HUES6 (cell line): ENCODE data around the gene RNF19B.
A peak's percentile ranks its signal among the peaks of the same experiment; 100 is the strongest.

Experiments
- H3K27ac ChIP-seq: 2 replicates; pipeline ENCODE4 v1.7.0; 2013; ENCODE audit warnings: low read depth, mild to moderate bottlenecking, low read length, inconsistent platforms
- H3K27me3 ChIP-seq: 2 replicates; pipeline ENCODE4 v1.6.1; 2013; ENCODE audit warnings: low read length; ENCODE audit not compliant: control insufficient read depth, insufficient read depth
- H3K36me3 ChIP-seq: 2 replicates; pipeline ENCODE4 v1.6.1; 2013; ENCODE audit warnings: low read length; ENCODE audit not compliant: control insufficient read depth, insufficient read depth
- H3K4me1 ChIP-seq: 2 replicates; pipeline ENCODE4 v1.6.1; 2013; ENCODE audit warnings: low read length; ENCODE audit not compliant: control insufficient read depth, insufficient read depth
- H3K4me3 ChIP-seq: 2 replicates; pipeline ENCODE4 v1.5.1; 2013; ENCODE audit warnings: low read depth, low read length
- H3K9ac ChIP-seq: one replicate; pipeline ENCODE4 v1.6.1; 2013; ENCODE audit warnings: mild to moderate bottlenecking, low read length
- H3K9me3 ChIP-seq: 2 replicates; pipeline ENCODE4 v1.6.1; 2013; ENCODE audit warnings: low read depth, low read length; ENCODE audit not compliant: control insufficient read depth, insufficient read depth

Gene RNF19B

DNA sequence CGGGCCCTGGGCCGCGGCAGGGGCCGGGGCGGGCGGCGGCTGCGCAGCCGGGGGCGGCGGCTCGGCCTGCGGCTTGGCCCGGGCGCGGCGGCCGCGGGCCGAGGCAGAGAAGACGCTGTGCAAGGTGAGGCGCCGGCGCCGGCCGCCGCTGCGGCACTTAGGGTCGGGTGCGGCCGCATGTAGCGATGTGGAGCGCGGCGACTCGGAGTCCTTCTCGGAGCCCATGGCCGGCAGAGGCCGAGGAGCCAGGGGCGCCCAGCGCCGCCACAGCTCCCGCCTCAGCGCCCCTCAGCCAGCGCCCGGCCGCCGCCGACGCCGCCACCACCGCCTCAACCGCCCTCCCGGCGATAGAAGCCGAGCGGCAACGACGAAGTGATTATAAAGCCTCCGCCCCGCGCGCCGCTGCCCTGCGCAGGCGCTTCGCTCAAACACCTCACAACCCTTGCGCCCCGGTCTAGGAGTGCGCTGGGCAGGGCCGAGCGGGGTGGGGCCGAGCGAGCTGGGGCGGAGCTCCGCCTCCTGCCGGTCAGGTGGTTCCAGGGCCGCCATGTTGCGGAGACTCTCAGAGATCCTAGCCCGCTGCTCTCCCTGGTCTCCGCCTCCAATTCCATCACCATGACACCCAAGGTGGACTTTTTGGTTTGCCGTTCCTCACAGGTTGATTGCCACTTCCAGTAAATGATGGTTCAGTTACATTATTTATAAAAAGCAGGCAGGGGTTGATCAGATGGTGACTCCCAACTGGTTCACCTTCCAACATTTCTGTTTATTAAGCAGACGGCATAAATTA lies at the start of gene RNF19B:
Gene RNF19B (minus strand): TSS at position 349 of the 790 bp plus-strand sequence. CDS start 124 bp downstream, at position 225.
- no peak within 1 kb of the TSS for H3K27ac ChIP-seq
- no peaks in the 10 kb centered on the region for H3K9me3 ChIP-seq
- H3K36me3 ChIP-seq, result no peaks in the 10 kb centered on the region
- H3K27me3 ChIP-seq, result peaks cover 21% of the 10 kb centered on the region
- H3K4me3 ChIP-seq, result peak within 1 kb of the TSS; percentile 85
- H3K4me1 ChIP-seq, result peaks cover 19% of the 10 kb centered on the region
- peak within 1 kb of the TSS; percentile 65 for H3K9ac ChIP-seq

DNA sequence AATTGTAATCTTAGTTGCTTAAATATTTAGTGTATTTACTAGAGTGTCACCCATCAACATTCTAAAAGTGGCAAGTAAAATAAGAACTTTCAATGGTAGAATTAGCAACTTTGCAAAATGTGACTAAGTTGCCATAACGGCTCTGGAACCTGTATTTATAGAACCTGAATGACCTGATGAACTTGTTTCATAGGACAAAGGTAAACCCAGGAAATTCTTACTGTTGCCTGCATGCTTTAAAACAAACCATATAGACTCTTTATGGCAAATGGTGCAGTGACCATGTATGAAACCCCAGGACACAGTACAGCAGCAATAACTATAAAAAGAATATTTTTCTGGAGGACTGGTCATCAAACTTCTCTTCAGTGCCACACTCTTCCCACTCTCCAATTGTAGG lies 49.2 kb upstream of the RNF19B start:
- H3K4me1 ChIP-seq, result no peaks in the 10 kb centered on the region; the same call in 1 of the 2 replicates
- H3K9me3 ChIP-seq, result no peaks in the 10 kb centered on the region
- no peak overlapping the region for H3K27ac ChIP-seq
- no peak overlapping the region for H3K9ac ChIP-seq
- no peak overlapping the region for H3K4me3 ChIP-seq
- no peaks in the 10 kb centered on the region for H3K27me3 ChIP-seq
- peaks cover 74% of the 10 kb centered on the region for H3K36me3 ChIP-seq

- Histone ChIP-seq H3K4me1 (peaks cover 6% of the 10 kb centered on the region; the same call in 1 of the 2 replicates), H3K9ac (no peak overlapping the region), H3K4me3 (no peak overlapping the region), H3K36me3 (peaks cover 73% of the 10 kb centered on the region), H3K9me3 (no peaks in the 10 kb centered on the region), H3K27me3 (no peaks in the 10 kb centered on the region), H3K27ac (no peak overlapping the region)
Measured at GRCh38 chr1:33012165-33012564, 47.6 kb upstream of the RNF19B start.

DNA sequence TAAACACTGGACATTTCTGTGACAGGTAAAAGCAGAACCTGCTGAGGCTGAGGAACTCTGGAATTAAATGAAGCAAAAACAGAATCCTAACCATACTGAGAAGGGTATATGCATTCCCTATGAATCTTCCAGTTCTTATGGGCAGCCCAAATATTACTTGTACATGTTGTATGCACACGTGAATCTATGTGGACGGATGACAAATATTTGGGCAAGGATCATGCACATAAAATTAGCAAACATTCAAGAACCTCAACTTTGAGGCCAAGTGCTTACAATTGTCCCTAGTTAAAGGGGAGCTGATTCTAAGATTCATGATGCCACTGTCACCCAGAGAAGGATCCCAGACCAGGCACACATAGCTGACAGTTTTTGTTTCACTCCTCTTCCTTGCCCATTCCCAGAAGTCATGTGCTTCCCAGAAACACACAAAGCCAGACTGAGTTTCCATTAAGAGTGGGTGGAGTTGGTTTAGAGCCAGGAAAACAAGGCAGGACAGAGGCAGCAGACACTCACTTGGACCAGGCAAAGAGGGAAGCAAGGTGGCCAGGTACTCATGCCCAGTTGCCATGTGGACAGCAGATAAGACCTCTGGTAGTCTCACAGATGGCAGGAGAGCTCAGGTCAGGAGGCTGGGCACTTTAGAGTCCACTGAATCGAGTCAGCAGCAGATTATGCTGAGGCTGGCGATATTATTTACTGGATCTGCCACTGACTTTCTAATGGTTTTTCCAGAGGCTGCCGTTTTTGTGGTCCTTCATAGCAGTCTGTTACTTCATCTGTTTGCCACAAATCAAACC lies 46.5 kb upstream of the RNF19B start:
- H3K4me3 ChIP-seq, result no peak overlapping the region
- H3K36me3 ChIP-seq, result peaks cover 71% of the 10 kb centered on the region
- no peak overlapping the region for H3K27ac ChIP-seq
- no peaks in the 10 kb centered on the region for H3K9me3 ChIP-seq
- no peak overlapping the region for H3K9ac ChIP-seq
- H3K27me3 ChIP-seq, result no peaks in the 10 kb centered on the region
- peaks cover 10% of the 10 kb centered on the region; the same call in 1 of the 2 replicates for H3K4me1 ChIP-seq

DNA sequence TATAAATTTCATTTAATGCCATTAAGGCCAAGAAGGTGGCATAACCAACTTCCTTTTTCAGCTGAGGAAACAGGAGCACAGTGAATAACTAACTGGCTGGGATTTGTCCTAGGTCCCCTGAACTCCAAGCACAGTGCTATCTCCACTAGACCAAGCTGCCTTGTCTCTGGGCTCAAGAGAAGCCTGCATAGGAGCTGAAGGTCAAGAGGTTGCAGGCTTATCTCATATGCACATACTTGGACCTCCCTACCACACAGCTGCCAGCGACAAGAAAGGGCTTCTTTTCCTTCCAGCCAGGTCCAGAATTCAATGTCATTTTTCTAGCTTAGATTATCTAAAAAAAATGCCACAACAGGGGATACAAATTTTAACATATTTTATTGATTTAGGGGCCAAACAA lies 45.0 kb upstream of the RNF19B start:
- no peak overlapping the region for H3K27ac ChIP-seq
- no peak overlapping the region for H3K9ac ChIP-seq
- peaks cover 13% of the 10 kb centered on the region; the same call in 1 of the 2 replicates for H3K4me1 ChIP-seq
- H3K27me3 ChIP-seq, result no peaks in the 10 kb centered on the region
- peaks cover 69% of the 10 kb centered on the region for H3K36me3 ChIP-seq
- no peak overlapping the region for H3K4me3 ChIP-seq
- H3K9me3 ChIP-seq, result no peaks in the 10 kb centered on the region

- Histone ChIP-seq H3K9me3 (no peaks in the 10 kb centered on the region), H3K4me1 (peaks cover 13% of the 10 kb centered on the region; the same call in 1 of the 2 replicates), H3K4me3 (no peak overlapping the region), H3K36me3 (peaks cover 56% of the 10 kb centered on the region), H3K27me3 (no peaks in the 10 kb centered on the region), H3K9ac (no peak overlapping the region), H3K27ac (no peak overlapping the region)
Measured at GRCh38 chr1:33008051-33008914, 43.7 kb upstream of the RNF19B start.

GRCh38 chr1:33007190-33008050 lies 42.8 kb upstream of the RNF19B start:
- Histone ChIP-seq H3K27ac (no peak overlapping the region), H3K9me3 (no peaks in the 10 kb centered on the region), H3K4me1 (peaks cover 13% of the 10 kb centered on the region; the same call in 1 of the 2 replicates), H3K27me3 (no peaks in the 10 kb centered on the region), H3K9ac (no peak overlapping the region), H3K4me3 (no peak overlapping the region), H3K36me3 (peaks cover 47% of the 10 kb centered on the region)

GRCh38 chr1:33005838-33006421 lies 41.3 kb upstream of the RNF19B start:
- Histone ChIP-seq H3K9ac (no peak overlapping the region), H3K4me1 (peaks cover 13% of the 10 kb centered on the region; the same call in 1 of the 2 replicates), H3K27me3 (no peaks in the 10 kb centered on the region), H3K27ac (no peak overlapping the region), H3K9me3 (no peaks in the 10 kb centered on the region), H3K36me3 (peaks cover 33% of the 10 kb centered on the region), H3K4me3 (no peak overlapping the region)

DNA sequence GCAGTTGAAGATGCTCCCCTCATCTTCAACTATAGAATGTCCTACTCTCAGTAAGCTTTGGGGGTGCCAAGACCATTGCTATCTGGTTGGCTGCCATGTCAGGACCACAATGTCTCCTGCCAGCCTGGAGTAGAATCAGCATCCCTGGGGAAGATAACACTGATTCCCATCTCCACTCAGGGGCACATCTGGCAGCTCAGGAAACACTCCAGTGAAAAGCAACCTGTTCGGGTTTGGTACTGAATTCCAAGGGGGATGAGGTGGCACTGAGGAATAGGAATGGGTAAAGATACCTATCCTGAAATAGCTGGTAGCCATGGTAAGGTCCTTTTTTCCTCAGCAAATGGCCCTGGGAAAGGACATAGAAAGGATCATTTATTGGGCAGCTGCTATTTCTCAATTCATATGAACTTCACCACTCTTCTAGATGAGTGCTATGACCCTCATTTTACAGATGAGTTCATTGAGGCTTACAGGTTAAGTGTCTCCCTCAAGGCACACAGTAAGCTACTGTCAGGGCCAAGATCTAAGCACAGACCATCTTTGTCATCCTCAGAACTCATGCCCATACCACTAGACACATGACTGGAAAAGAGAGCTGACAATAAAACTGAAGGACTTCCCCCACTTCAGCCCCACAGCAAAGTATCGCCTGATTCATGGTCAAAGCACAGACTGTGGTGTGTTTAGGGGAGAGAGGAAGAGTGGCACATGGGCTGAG lies 40.7 kb upstream of the RNF19B start:
- Histone ChIP-seq H3K27ac (no peak overlapping the region), H3K9ac (no peak overlapping the region), H3K4me3 (no peak overlapping the region), H3K4me1 (peaks cover 16% of the 10 kb centered on the region; the same call in 1 of the 2 replicates), H3K36me3 (peaks cover 27% of the 10 kb centered on the region), H3K27me3 (no peaks in the 10 kb centered on the region), H3K9me3 (no peaks in the 10 kb centered on the region)
